GM23248 (cell line): Measurements from ENCODE around the gene AMIGO2. TPM values are rescaled to one million over a fixed set of nuclear protein-coding genes. Genes with fewer than 3 reads are reported as not detected.
A peak's percentile ranks its signal among the peaks of the same experiment; 100 is the strongest.

Experiments
- DNase-seq: peaks from one replicate; pipeline ENCODE4 v3.0.0-alpha.2; 2015
- H2AFZ ChIP-seq: fragments of 200-600 bp; sonication (generic); 2 replicates; pipeline ENCODE4 v1.6.1; 2016; ENCODE audit warnings: antibody characterized with exemption
- H3F3A ChIP-seq: fragments of 200-600 bp; sonication (generic); 2 replicates; pipeline ENCODE4 v1.6.1; 2016; ENCODE audit warnings: mild to moderate bottlenecking, antibody characterized with exemption, mixed run types; ENCODE audit not compliant: insufficient read depth
- H3K27ac ChIP-seq: fragments of 200-600 bp; sonication (generic); 2 replicates; pipeline ENCODE4 v1.5.1; 2016; ENCODE audit warnings: mild to moderate bottlenecking
- H3K27me3 ChIP-seq: fragments of 200-600 bp; sonication (generic); replicated peaks from 2 replicates; pipeline ENCODE4 v1.6.1; 2016; ENCODE audit warnings: mild to moderate bottlenecking; ENCODE audit not compliant: insufficient read depth
- H3K36me3 ChIP-seq: fragments of 200-600 bp; sonication (generic); 2 replicates; pipeline ENCODE4 v1.6.1; 2016; ENCODE audit warnings: low read depth, mild to moderate bottlenecking
- H3K4me1 ChIP-seq: fragments of 200-600 bp; sonication (generic); 2 replicates; pipeline ENCODE4 v1.6.1; 2016; ENCODE audit warnings: mild to moderate bottlenecking; ENCODE audit not compliant: insufficient read depth
- H3K4me2 ChIP-seq: fragments of 200-600 bp; sonication (generic); one replicate; pipeline ENCODE4 v1.6.1; 2016; ENCODE audit warnings: mild to moderate bottlenecking; ENCODE audit not compliant: unreplicated experiment
- H3K4me3 ChIP-seq: fragments of 200-600 bp; sonication (generic); 2 replicates; pipeline ENCODE4 v1.5.1; 2016; ENCODE audit warnings: mild to moderate bottlenecking
- H3K79me2 ChIP-seq: fragments of 200-600 bp; sonication (generic); 2 replicates; pipeline ENCODE4 v1.6.1; 2016; ENCODE audit warnings: mild to moderate bottlenecking; ENCODE audit not compliant: insufficient read depth
- H3K9ac ChIP-seq: fragments of 200-600 bp; sonication (generic); 2 replicates; pipeline ENCODE4 v1.6.1; 2016; ENCODE audit warnings: mild to moderate bottlenecking
- H3K9me2 ChIP-seq: fragments of 200-600 bp; sonication (generic); 2 replicates; pipeline ENCODE4 v1.6.1; 2016; ENCODE audit warnings: mixed run types, mild to moderate bottlenecking, moderate library complexity; ENCODE audit not compliant: insufficient read depth
- H3K9me3 ChIP-seq: fragments of 200-600 bp; sonication (generic); one replicate; pipeline ENCODE4 v1.6.1; 2017; ENCODE audit warnings: low read depth
- H4K20me1 ChIP-seq: fragments of 200-600 bp; sonication (generic); 2 replicates; pipeline ENCODE4 v1.6.0; 2016; ENCODE audit not compliant: insufficient read depth
- EZH2 ChIP-seq: fragments of 200-600 bp; sonication (generic); IDR thresholded peaks from 2 replicates; pipeline ENCODE4 v1.6.1; 2018; ENCODE audit warnings: antibody characterized with exemption, mild to moderate bottlenecking; ENCODE audit not compliant: insufficient read depth, poor library complexity, severe bottlenecking
- EZH2phosphoT487 ChIP-seq: fragments of 200-600 bp; sonication (generic); IDR thresholded peaks from 2 replicates; pipeline ENCODE4 v1.6.1; 2018; ENCODE audit warnings: antibody characterized with exemption, moderate library complexity, mild to moderate bottlenecking, low read depth; ENCODE audit not compliant: insufficient read depth
- WGBS, 2 experiments: methylation state at CpG; one replicate each; pipeline ENCODE4 v1.1.6; 2015 to 2017; ENCODE audit warnings: low lambda C conversion rate in 2 of 2, low coverage in 1 of 2; ENCODE audit errors: missing lambda C conversion rate in 2 of 2; 5-methylcytosine and 5-hydroxymethylcytosine counted together
- in situ Hi-C: fragments of 300-500 bp; cut with MboI; formaldehyde crosslinking; loops from 2 replicates; pipeline ENCODE4 v1.15.0; 2020
- polyA plus RNA-seq: library from polyadenylated mRNA; unstranded; fragments of >200 nt; fragmentation: Nextera tagmentation; extraction: Ambion mirVana; gene quantifications from 2 replicates; pipeline ENCODE4 v1.2.1, GENCODE V29; 2016
- total RNA-seq: library from RNA; depleted of rRNA; stranded (reverse); fragments of >200 nt; shearing (Covaris generic); gene quantifications from 2 replicates; pipeline ENCODE4 v1.2.3, GENCODE V29; 2014

The AMIGO2 gene
- total and polyA plus RNA-seq, 2 experiments from 2014 or later: 19.6 to 29.9 TPM

DNA sequence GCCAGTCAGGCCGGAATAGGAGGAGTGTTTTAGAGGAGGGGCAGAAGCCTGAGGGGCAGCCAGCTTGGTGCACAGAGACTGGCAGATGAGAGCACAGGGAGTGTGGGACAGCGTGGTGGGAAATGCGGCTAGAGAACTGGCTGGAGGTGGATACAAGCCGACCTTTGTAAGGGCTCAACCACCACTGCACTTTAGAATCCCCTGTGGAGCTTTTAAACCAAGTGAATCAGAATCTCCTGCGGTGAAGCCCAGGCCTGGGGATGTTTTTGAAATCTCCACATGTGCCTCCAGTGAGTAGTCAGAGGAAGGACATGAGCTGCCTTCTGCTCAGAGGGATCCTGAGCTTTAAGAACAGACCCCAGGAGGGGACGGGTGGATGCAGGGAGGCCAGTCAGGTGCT, 11.2 kb downstream of the AMIGO2 start:
- Histone ChIP-seq H3K9ac (no peak overlapping the region), H3K4me2 (no peak overlapping the region), H3K4me1 (no peaks in the 10 kb centered on the region), H3K79me2 (no peaks in the 10 kb centered on the region), H3K36me3 (no peaks in the 10 kb centered on the region), H3K27ac (no peak overlapping the region), H4K20me1 (no peaks in the 10 kb centered on the region), H2AFZ (no peak overlapping the region), H3F3A (no peaks in the 10 kb centered on the region), H3K4me3 (no peak overlapping the region), H3K27me3 (no peaks in the 10 kb centered on the region), H3K9me3 (no peaks in the 10 kb centered on the region), H3K9me2 (no peaks in the 10 kb centered on the region)
- in situ Hi-C loops: no loop called here
- DNase-seq: no peak
- 91 to 92% methylated on average over 3 to 6 of the region's 6 CpGs for WGBS, 2 experiments
- no peak for TF ChIP-seq EZH2phosphoT487
- no peak for TF ChIP-seq EZH2

DNA sequence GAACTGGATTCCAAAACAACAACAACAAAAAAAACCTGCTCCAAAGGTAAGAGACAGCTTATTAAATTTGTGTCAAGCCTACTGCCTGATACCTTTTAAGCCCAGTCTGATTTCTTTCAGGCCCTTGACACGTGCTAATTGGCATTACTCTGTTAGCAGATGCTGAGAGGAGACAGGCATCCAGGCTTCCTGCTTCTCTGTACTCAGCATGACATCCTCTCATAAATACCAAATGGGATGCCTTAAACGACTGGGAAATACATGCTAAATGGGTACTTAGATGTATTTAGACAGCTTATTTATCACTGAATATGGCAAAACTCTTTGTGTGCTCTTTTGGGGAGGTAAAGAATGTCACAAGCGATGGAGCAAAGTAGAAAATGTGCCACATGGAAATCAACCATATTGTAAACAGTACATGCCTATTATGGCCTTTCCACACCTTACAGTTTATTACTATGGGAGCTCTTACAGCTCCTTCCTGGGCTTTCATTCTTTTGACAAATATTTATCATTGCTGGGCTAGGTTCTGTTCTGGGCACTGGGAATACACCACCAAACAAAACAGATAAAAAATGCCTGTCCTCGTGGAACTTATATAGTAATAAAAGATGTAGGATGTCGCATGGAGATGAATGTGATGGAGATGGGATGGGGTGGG, 11.9 kb downstream of the AMIGO2 start:
- TF ChIP-seq EZH2phosphoT487: no peak
- TF ChIP-seq EZH2: no peak
- no peaks in the 10 kb centered on the region for H3K9me2 ChIP-seq
- H4K20me1 ChIP-seq: no peaks in the 10 kb centered on the region
- H3K9me3 ChIP-seq: no peaks in the 10 kb centered on the region
- no peaks in the 10 kb centered on the region for H3K4me1 ChIP-seq
- no peak overlapping the region for H2AFZ ChIP-seq
- no peaks in the 10 kb centered on the region for H3K36me3 ChIP-seq
- DNase-seq: no peak
- H3K79me2 ChIP-seq: no peaks in the 10 kb centered on the region
- H3K27me3 ChIP-seq: no peaks in the 10 kb centered on the region
- no peak overlapping the region for H3K27ac ChIP-seq
- 77 to 80% methylated on average over 5 of the region's 5 CpGs for WGBS, 2 experiments
- H3K9ac ChIP-seq: no peak overlapping the region
- H3K4me3 ChIP-seq: no peak overlapping the region
- in situ Hi-C loops: no loop called here
- H3K4me2 ChIP-seq: no peak overlapping the region
- no peaks in the 10 kb centered on the region for H3F3A ChIP-seq

DNA sequence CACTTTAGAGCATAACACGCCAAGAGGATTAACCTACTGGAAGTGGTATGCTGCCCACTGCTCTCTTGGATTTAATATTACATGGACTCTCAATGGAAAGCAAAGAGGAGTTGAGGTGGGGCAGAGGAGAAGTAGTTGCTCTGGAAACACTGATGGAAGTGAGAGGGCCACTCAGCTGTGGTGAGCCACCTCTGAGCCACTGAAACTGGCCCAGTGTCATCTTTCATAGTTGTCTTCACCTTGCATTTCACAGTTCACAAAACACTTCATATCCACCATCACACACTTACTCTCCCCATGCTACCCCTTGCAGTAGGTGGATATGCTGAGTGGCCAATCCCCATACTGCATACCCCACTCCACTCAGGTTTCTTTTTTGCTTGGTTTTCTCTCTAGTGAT, 12.6 kb downstream of the AMIGO2 start:
- Histone ChIP-seq H3K4me1 (no peaks in the 10 kb centered on the region), H3K4me3 (no peak overlapping the region), H3K9me2 (no peaks in the 10 kb centered on the region), H3F3A (no peaks in the 10 kb centered on the region), H3K79me2 (no peaks in the 10 kb centered on the region), H3K4me2 (no peak overlapping the region), H3K9ac (no peak overlapping the region), H3K9me3 (no peaks in the 10 kb centered on the region), H3K27me3 (no peaks in the 10 kb centered on the region), H2AFZ (no peak overlapping the region), H3K36me3 (no peaks in the 10 kb centered on the region), H4K20me1 (no peaks in the 10 kb centered on the region), H3K27ac (no peak overlapping the region)
- no peak for DNase-seq
- TF ChIP-seq EZH2phosphoT487: no peak
- TF ChIP-seq EZH2: no peak
- in situ Hi-C loops: no loop called here
- WGBS, 2 experiments: 88 to 100% methylated on average over 1 of the region's 1 CpG

DNA sequence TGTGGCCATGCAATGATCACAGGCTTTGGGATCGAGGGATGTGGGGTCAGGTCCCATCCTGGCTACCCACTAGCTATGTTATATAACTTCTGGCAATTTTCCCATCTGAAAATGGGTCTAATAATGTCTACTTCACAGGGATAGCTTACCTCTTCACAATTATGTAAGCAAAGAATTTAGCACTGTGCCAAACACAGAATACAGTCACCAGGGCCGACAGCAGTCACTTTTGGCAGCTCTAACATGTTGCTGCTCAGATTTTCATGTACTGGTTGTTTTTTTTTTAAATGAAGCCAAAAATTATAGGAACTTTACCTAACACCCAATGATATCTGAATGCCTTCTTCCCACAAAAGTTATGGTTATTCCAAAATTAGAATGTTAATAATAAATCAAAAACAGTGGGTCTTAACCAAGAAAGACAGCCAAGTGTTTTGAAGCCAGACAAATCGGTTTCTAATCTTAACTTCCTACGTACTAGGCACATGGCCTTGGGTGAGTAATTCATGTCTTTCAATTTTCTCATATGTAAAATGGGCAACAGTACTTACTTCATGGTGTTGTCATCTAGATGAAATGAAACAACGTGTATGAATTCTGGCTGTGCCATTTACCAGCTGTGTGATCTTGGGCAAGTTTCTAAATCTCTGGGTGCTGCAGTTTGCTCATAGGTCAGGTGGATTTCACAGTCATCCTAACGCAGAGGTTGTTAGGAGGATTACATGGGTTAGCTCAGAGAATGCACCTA, 13.3 kb downstream of the AMIGO2 start:
- H3K27ac ChIP-seq: no peak overlapping the region
- DNase-seq: peak; percentile 62
- in situ Hi-C loops: no loop called here
- no peaks in the 10 kb centered on the region for H3F3A ChIP-seq
- no peak for TF ChIP-seq EZH2
- no peak for TF ChIP-seq EZH2phosphoT487
- no peaks in the 10 kb centered on the region for H3K27me3 ChIP-seq
- H3K4me1 ChIP-seq: no peaks in the 10 kb centered on the region
- no peaks in the 10 kb centered on the region for H4K20me1 ChIP-seq
- no peak overlapping the region for H3K4me2 ChIP-seq
- H2AFZ ChIP-seq: no peak overlapping the region
- H3K79me2 ChIP-seq: no peaks in the 10 kb centered on the region
- no peak overlapping the region for H3K9ac ChIP-seq
- H3K9me3 ChIP-seq: no peaks in the 10 kb centered on the region
- no peaks in the 10 kb centered on the region for H3K9me2 ChIP-seq
- H3K36me3 ChIP-seq: no peaks in the 10 kb centered on the region
- no peak overlapping the region for H3K4me3 ChIP-seq
- WGBS, 2 experiments: 34 to 35% methylated on average over 6 of the region's 6 CpGs
